Neural cell (in vitro differentiated cells): ENCODE measurements around the gene CFAP157. TPM values are rescaled to one million over a fixed set of nuclear protein-coding genes. Genes with fewer than 3 reads are reported as not detected.

Experiments used
- H2AFZ ChIP-seq: fragments of 200-600, 300-800 bp; sonication (generic), shearing (Covaris generic); 2 replicates; pipeline ENCODE4 v1.6.0; 2014; ENCODE audit warnings: low read depth, mild to moderate bottlenecking, antibody characterized with exemption, low read length, moderate library complexity
- H3F3A ChIP-seq: fragments of 200-600 bp; shearing (Covaris generic); 2 replicates; pipeline ENCODE4 v1.6.1; 2016; ENCODE audit warnings: mild to moderate bottlenecking, moderate library complexity, mixed read lengths, antibody characterized with exemption, low read length; ENCODE audit not compliant: insufficient read depth, poor library complexity, severe bottlenecking
- H3K27ac ChIP-seq: fragments of 200-600, 300-800 bp; sonication (generic), shearing (Covaris generic); 2 replicates; pipeline ENCODE4 v1.5.1; 2014; ENCODE audit warnings: mild to moderate bottlenecking, low read length, moderate library complexity
- H3K27me3 ChIP-seq: fragments of 300-800, 200-600 bp; sonication (generic), shearing (Covaris generic); 2 replicates; pipeline ENCODE4 v1.6.0; 2014; ENCODE audit warnings: mild to moderate bottlenecking, low read depth, low read length, moderate library complexity; ENCODE audit not compliant: insufficient read depth
- H3K36me3 ChIP-seq: fragments of 300-800, 200-600 bp; sonication (generic), shearing (Covaris generic); 2 replicates; pipeline ENCODE4 v1.5.1; 2014; ENCODE audit warnings: mild to moderate bottlenecking, antibody characterized with exemption, low read length, moderate library complexity; ENCODE audit not compliant: insufficient read depth
- H3K4me2 ChIP-seq: fragments of 300-800, 200-600 bp; sonication (generic), shearing (Covaris generic); 2 replicates; pipeline ENCODE4 v1.6.0; 2014; ENCODE audit warnings: mild to moderate bottlenecking, low read length
- H3K4me3 ChIP-seq: fragments of 300-800, 200-600 bp; sonication (generic), shearing (Covaris generic); 2 replicates; pipeline ENCODE4 v1.5.1; 2014; ENCODE audit warnings: mild to moderate bottlenecking, low read length, moderate library complexity
- H3K79me2 ChIP-seq: fragments of 200-600 bp; shearing (Covaris generic); replicated peaks from 2 replicates; pipeline ENCODE4 v1.6.0; 2014; ENCODE audit warnings: mild to moderate bottlenecking, low read length, moderate library complexity; ENCODE audit not compliant: insufficient read depth
- H3K9ac ChIP-seq: fragments of 300-800, 200-600 bp; sonication (generic), shearing (Covaris generic); 2 replicates; pipeline ENCODE4 v1.6.1; 2016; ENCODE audit warnings: mild to moderate bottlenecking, low read length, mixed read lengths
- H3K9me2 ChIP-seq: fragments of 200-600 bp; shearing (Covaris generic); 2 replicates; pipeline ENCODE4 v1.6.1; 2016; ENCODE audit warnings: mild to moderate bottlenecking, low read length, mixed read lengths; ENCODE audit not compliant: insufficient read depth
- H3K9me3 ChIP-seq: fragments of 200-600, 300-800 bp; sonication (generic), shearing (Covaris generic); 2 replicates; pipeline ENCODE4 v1.6.1; 2016; ENCODE audit warnings: mild to moderate bottlenecking, mixed run types, low read length, moderate library complexity, mixed read lengths
- H4K20me1 ChIP-seq: fragments of 200-600 bp; shearing (Covaris generic); 2 replicates; pipeline ENCODE4 v1.6.1; 2016; ENCODE audit warnings: mild to moderate bottlenecking, mixed run types; ENCODE audit not compliant: insufficient read depth
- CTCF ChIP-seq: fragments of 450-650 bp; IDR thresholded peaks from 2 replicates; pipeline ENCODE4 v1.5.1; 2014; ENCODE audit warnings: antibody characterized with exemption, mild to moderate bottlenecking, moderate library complexity; ENCODE audit not compliant: poor library complexity, severe bottlenecking
- EP300 ChIP-seq: fragments of 450-650 bp; conservative IDR thresholded peaks from 2 replicates; pipeline ENCODE4 v1.6.1; 2014; ENCODE audit warnings: antibody characterized with exemption, mild to moderate bottlenecking, moderate library complexity; ENCODE audit not compliant: poor library complexity, severe bottlenecking
- EZH2 ChIP-seq: fragments of 200-600, 300-800 bp; shearing (Covaris generic), sonication (generic); IDR thresholded peaks from 2 replicates; pipeline ENCODE4 v1.6.1; 2014; ENCODE audit warnings: antibody characterized with exemption, low read length, borderline replicate concordance, mild to moderate bottlenecking; ENCODE audit not compliant: insufficient read depth, poor library complexity, severe bottlenecking
- MXI1 ChIP-seq: fragments of 450-650 bp; conservative IDR thresholded peaks from 2 replicates; pipeline ENCODE4 v1.6.1; 2014; ENCODE audit warnings: antibody characterized with exemption, mild to moderate bottlenecking; ENCODE audit not compliant: poor library complexity, severe bottlenecking
- POLR2AphosphoS5 ChIP-seq: IDR thresholded peaks from 2 replicates; pipeline ENCODE4 v1.6.1; 2012
- RAD21 ChIP-seq: fragments of 450-650 bp; conservative IDR thresholded peaks from 2 replicates; pipeline ENCODE4 v1.6.1; 2014; ENCODE audit warnings: antibody characterized with exemption, mild to moderate bottlenecking, moderate library complexity
- REST ChIP-seq: IDR thresholded peaks from 2 replicates; pipeline ENCODE4 v1.6.1; 2012; ENCODE audit warnings: borderline replicate concordance
- SMC3 ChIP-seq: fragments of 450-650 bp; conservative IDR thresholded peaks from 2 replicates; pipeline ENCODE4 v1.6.1; 2014; ENCODE audit warnings: antibody characterized with exemption, mild to moderate bottlenecking, moderate library complexity; ENCODE audit not compliant: poor library complexity
- TAF1 ChIP-seq: IDR thresholded peaks from 2 replicates; pipeline ENCODE4 v1.6.1; 2012; ENCODE audit warnings: low read depth
- polyA plus RNA-seq: library from polyadenylated mRNA; depleted of rRNA; stranded (reverse); fragments of >200 nt; gene quantifications from 2 replicates; pipeline ENCODE4 v1.2.3, GENCODE V29; 2014

Gene CFAP157
- polyA plus RNA-seq, 1 donor from 2014 or later = 1.3 TPM

- Histone ChIP-seq H3K9ac (no peak overlapping the region), H3K4me2 (no peak overlapping the region), H2AFZ (no peak overlapping the region), H3K9me2 (no peaks in the 10 kb centered on the region), H3K36me3 (no peaks in the 10 kb centered on the region), H3F3A (no peaks in the 10 kb centered on the region), H3K27ac (no peak overlapping the region), H3K9me3 (no peaks in the 10 kb centered on the region), H3K79me2 (no peaks in the 10 kb centered on the region), H4K20me1 (no peaks in the 10 kb centered on the region), H3K27me3 (no peaks in the 10 kb centered on the region), H3K4me3 (no peak overlapping the region)
- TF ChIP-seq TAF1 = no peak
- TF ChIP-seq EP300 = no peak
- TF ChIP-seq MXI1 = no peak
- TF ChIP-seq POLR2AphosphoS5 = no peak
Observed at GRCh38 chr9:127693143-127693542, 13.6 kb upstream of the CFAP157 start.

- H3K36me3 ChIP-seq = no peaks in the 10 kb centered on the region
- H3K4me3 ChIP-seq = no peak overlapping the region
- no peak overlapping the region for H3K9ac ChIP-seq
- no peaks in the 10 kb centered on the region for H3K9me2 ChIP-seq
- H3K9me3 ChIP-seq = no peaks in the 10 kb centered on the region
- no peaks in the 10 kb centered on the region for H3K79me2 ChIP-seq
- H3F3A ChIP-seq = no peaks in the 10 kb centered on the region
- TF ChIP-seq SMC3 = no peak
- no peak for TF ChIP-seq EZH2
- TF ChIP-seq CTCF = no peak
- TF ChIP-seq REST = no peak
- no peak for TF ChIP-seq RAD21
- no peak for TF ChIP-seq EP300
- no peak for TF ChIP-seq MXI1
- no peak for TF ChIP-seq POLR2AphosphoS5
- TF ChIP-seq TAF1 = no peak
- H3K4me2 ChIP-seq = no peak overlapping the region
- no peak overlapping the region for H3K27ac ChIP-seq
- H2AFZ ChIP-seq = no peak overlapping the region
- H4K20me1 ChIP-seq = no peaks in the 10 kb centered on the region
- H3K27me3 ChIP-seq = no peaks in the 10 kb centered on the region
Observed at GRCh38 chr9:127693697-127694096, 13.1 kb upstream of the CFAP157 start.
